ENCODE data around the gene HAPLN3.

DNA sequence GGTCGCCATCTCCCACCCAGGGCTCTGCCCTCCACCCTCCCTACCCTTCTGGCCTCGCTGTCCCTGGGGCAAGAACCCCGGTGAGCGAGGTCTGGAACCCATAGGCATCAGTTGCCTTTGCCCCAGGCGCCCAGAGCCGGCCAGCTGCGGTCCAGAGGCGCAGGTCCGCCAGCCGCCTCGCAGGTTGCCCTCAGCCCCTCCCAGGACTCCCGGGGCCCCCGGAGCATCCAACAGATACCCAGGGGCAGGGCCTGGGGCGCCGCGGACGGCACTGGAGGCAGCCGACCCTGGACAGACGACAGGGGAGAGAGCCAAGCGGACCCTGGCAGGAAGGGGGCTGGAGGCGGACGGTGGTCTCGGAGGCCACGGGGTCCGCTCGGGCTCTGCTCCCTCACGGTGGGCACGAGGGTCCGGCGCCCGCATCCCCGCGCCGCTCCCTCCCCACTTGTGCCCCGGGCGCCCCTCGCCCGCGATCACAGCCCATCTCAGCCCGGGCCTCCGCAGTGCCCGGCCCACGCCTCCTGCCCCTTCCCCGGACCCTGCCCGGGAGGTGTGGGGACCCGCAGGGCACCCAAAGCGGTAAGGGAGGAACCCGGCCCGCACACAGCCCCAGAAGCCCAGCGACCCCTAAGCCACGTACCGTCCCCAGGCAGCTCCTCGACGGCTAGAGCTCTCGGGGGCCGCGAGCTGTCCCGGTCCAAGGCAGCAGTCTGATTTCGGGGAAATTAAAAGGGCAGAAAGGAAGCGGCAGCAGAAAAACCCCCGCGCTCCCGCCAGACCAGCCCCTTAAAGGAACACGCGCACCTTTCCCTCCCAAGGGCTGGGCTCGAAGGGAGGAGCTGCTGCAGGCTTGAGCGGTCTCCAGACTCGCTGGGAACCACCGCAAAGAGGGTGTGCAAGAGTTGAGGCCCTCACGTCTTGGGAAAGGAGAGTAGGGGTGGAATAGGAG is at the start of gene HAPLN3:
- TF ChIP-seq CTCF (IDR thresholded peaks at IDR 0.05; ENCODE audit: poor library complexity) (no peak), EZH2 (IDR thresholded peaks at IDR 0.05; ENCODE audit: borderline replicate concordance) (no peak)
